T47D (cell line): ENCODE results near the gene RDH5.
A peak's percentile ranks its signal among the peaks of the same experiment; 100 is the strongest.

Source experiments
- DNase-seq, 2 experiments: peaks; one replicate each; pipeline versions ENCODE4 v3.0.0 to v3.0.0-alpha.2; 2011 to 2012; ENCODE audit warnings: low read depth in 1 of 2, low spot score in 1 of 2
- JUND ChIP-seq: IDR thresholded peaks from 2 replicates; pipeline ENCODE4 v1.6.1; 2012; ENCODE audit warnings: low read depth
- in situ Hi-C: cut with HindIII; loops from 2 replicates; pipeline ENCODE4 v1.10.0; 2016; ENCODE audit warnings: low sequenced_read_pairs, low pct_unique_long_range_greater_than_20kb

Gene RDH5

DNA sequence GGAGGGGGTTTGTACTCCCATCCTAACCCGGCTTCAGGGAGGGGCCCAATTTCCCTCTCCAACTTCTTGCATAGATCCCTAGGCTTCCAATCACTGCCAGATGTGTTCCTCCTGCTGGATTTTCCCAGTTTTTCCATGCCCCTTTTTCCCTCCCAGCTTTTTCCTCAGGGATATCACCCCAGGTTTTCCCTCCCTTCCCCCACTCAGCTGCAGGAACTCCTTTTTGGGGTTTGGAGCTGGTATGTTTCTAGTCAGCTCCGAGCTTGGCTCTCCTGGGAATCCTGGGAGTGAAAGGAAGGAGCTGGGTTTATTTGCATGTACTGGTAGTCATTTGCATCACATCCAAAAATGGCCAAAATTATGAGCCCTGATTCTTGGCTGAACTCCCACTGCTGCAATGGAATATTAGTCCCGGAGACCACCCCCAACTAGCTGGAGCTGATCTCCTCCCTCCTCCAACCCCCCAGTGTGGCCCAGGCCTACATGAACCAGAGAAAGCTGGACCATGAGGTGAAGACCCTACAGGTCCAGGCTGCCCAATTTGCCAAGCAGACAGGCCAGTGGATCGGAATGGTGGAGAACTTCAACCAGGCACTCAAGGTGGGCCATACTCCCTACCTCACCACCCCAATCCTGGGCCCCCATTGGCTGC is 1.4 kb upstream of the RDH5 start:
- in situ Hi-C loops = no loop called here
- TF ChIP-seq JUND = no peak
- DNase-seq = no peak

DNA sequence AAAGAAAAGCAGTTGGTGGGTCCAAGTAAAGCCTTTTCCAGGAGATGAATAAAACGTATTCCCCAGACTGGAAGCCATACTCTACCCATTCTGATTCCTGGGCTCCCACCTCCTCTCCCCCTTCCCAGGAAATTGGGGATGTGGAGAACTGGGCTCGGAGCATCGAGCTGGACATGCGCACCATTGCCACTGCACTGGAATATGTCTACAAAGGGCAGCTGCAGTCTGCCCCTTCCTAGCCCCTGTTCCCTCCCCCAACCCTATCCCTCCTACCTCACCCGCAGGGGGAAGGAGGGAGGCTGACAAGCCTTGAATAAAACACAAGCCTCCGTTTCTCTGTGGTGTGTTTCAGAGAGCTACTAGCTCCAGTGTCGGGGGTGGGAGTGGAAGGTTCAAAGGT is 822 bp upstream of the RDH5 start:
- in situ Hi-C loops = no loop called here
- no peak for DNase-seq
- no peak for TF ChIP-seq JUND

DNA sequence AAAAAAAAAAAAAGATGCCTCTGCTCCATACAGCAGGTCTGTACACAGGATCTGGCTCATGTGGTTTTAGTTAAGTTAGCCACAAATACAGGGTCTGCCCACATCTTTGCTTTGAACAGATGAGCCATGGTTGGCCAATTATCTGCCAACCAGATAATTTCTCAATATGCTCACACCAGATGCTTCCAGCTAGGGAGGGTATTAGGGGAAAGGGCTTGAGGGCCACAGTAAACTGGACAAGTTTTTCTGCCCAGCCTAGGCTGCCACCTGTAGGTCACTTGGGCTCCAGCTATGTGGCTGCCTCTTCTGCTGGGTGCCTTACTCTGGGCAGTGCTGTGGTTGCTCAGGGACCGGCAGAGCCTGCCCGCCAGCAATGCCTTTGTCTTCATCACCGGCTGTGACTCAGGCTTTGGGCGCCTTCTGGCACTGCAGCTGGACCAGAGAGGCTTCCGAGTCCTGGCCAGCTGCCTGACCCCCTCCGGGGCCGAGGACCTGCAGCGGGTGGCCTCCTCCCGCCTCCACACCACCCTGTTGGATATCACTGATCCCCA is 776 bp downstream of the RDH5 start:
- TF ChIP-seq JUND = no peak
- peak; percentile 85 to 91 for DNase-seq
- in situ Hi-C loops = no loop called here

DNA sequence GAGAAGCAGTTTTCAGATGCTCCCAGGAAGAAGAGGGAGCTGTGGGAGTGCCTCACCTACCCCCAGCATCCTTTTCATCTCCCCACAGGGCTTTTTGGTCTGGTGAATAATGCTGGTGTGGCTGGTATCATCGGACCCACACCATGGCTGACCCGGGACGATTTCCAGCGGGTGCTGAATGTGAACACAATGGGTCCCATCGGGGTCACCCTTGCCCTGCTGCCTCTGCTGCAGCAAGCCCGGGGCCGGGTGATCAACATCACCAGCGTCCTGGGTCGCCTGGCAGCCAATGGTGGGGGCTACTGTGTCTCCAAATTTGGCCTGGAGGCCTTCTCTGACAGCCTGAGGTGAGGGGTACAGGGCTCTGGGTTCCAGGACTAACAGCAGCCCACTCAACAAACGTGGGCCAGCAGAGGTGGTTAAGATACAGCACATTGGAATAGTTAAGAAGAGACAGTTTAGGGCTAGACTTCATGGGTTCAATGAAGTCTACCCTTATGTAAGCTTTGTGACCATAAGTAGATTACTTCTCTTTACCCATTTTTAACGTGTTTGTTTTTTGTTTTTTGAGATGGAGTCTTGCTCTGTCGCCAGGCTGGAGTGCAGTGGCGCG is 1.5 kb downstream of the RDH5 start:
- in situ Hi-C loops = no loop called here
- no peak for DNase-seq
- no peak for TF ChIP-seq JUND

DNA sequence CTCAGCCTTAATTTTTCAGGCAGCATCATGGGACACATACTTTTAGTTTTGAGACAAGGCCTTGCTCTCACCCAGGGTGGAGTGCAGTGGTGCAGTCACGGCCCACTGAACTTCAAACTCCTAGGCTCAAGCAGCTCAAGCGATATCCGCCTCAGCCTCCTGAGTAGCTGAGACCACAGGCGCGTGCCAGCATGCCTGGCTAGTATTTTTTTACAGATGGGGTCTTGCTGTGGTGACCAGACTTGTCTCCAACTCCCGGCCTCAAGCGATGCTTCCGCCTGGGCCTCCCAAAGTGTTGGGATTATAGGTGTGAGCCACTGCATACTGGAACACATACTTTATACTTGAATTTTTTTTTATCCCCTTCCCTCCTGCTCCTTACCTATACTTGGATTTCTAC is 2.8 kb downstream of the RDH5 start:
- TF ChIP-seq JUND = no peak
- in situ Hi-C loops = no loop called here
- no peak for DNase-seq

DNA sequence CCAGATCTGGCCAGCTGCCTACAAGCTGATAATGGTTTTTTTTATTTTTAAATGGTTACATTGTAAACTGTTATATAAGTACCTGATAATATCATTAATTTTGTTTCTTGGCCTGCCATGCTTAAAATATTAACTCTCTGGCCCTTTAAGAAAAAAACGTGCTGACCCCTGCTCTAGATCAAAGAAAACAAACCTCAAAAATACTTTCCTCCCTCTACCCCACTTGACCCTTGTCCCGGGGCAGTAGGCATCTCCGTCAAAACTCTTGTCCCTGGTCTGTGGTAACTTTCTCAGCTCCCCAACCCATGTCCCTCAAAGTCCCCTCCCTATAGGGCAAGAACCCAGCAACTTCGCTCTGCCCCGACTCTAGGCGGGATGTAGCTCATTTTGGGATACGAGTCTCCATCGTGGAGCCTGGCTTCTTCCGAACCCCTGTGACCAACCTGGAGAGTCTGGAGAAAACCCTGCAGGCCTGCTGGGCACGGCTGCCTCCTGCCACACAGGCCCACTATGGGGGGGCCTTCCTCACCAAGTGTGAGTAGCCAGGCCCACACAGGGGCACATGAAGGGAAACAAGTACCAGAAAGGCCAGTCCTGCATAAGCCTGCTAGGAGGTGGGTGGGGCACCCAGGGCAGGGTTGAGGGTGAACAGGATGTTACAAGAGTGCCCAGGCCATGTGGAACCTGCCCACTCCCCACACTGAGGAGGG is 3.5 kb downstream of the RDH5 start:
- in situ Hi-C loops = no loop called here
- DNase-seq = no peak

DNA sequence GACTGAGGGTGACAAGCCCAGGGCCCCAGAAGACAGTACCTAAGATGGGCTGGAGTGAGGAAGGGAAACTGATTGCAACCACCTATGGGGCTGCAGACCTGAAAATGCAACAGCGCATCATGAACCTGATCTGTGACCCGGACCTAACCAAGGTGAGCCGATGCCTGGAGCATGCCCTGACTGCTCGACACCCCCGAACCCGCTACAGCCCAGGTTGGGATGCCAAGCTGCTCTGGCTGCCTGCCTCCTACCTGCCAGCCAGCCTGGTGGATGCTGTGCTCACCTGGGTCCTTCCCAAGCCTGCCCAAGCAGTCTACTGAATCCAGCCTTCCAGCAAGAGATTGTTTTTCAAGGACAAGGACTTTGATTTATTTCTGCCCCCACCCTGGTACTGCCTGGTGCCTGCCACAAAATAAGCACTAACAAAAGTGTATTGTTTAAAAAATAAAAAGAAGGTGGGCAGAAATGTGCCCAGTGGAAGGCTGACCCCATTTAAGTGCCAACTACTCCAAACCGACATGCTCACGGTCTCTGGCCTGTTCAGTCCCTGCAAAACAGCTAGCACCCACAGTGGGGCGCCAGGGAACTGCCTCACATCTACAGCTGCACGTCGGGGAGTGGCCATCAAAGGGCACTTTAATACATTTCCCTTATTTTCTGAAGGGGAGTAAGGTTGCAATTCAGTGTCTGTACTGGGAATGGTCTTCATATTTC is 4.2 kb downstream of the RDH5 start:
- in situ Hi-C loops = no loop called here
- TF ChIP-seq JUND = no peak
- DNase-seq = peak in 1 of 2 experiments; percentile 82

More for the DNA sequence above, 3.5 kb downstream of the RDH5 start:
- no peak for TF ChIP-seq JUND

DNA sequence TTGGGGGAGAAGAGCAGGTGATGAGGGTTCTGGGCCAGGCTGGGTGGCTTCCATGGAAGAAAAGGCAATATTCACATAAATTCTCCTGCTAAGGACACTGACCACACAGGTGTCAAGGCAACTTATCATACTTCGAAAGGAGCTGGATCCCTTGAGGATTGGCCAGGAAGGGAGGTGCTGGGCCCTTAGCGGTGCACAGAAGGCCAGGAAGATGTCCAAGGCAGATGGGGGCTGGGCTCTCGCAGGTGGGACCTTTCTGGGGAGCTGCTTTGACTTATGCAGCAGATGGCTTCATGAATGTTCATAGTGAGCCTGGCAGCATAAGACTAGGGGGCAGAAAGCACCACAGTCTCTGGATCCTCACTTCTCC is 4.7 kb downstream of the RDH5 start:
- in situ Hi-C loops = no loop called here
- no peak for TF ChIP-seq JUND
- no peak for DNase-seq

DNA sequence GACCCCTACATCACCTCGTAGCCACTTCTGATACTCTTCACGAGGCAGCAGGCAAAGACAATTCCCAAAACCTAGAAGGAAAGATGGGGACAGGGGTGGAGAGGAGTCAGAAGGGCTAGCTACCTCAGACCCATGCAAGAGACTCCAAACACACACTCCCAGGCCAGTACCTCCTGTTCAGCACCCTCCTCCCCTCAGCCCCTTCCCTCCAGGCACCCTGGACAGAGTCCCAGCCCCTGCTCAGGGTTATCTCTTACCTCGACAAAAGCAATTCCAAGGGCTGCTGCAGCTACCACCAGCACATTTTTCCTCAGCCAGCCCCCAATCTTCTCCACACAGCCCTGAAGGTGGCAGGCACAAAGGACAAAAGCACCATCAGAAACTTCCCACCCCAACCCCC is 5.4 kb downstream of the RDH5 start:
- in situ Hi-C loops = no loop called here
- no peak for DNase-seq
- no peak for TF ChIP-seq JUND

DNA sequence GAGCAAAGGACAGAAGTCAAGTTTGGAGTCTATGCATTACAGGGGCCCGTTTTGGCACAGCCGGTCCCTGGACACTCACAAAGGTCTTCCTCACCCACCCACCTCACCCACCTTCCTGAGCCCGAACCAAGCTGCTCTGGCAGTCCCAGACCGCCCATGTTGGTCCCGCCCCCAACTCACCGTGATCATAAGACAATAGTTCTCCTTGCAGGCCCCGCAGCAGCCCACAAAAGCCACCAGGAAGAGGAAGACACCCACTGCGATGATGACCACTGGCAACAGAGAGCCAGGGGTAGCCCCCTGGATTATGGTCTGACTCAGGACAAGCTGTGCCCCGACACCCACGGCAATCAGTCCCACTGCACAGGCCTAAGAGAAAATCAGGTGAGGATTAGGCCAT is 6.8 kb downstream of the RDH5 start:
- in situ Hi-C loops = no loop called here
- TF ChIP-seq JUND = no peak
- no peak for DNase-seq

DNA sequence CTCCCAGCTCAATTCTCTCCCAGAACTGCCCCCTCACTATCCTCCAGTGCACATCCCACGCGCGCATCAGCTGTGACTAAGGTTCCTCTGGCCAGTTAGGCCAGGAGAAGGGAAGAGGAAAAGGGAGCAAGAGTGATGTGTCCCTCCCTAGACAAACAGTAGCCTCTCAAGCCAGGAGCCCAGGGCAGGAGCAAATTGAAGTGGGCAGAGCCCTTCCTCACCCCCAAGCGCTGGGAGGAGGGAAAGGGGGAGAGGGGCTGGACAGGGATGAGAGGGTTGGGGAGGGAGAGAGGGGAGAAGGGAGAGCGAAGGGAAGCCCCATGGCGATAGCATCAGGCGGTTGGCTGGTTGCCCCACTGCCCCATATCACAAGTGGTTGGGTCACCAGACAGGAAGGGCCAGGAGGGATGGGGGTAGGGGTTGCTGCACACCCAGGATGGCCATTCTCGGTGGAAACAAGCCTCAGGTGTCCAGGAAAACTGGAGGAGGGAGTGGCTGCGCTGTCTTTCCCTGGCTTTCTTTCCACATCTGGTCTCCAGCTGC is 7.5 kb downstream of the RDH5 start:
- in situ Hi-C loops = no loop called here
- peak in 1 of 2 experiments; percentile 55 for DNase-seq
- no peak for TF ChIP-seq JUND

DNA sequence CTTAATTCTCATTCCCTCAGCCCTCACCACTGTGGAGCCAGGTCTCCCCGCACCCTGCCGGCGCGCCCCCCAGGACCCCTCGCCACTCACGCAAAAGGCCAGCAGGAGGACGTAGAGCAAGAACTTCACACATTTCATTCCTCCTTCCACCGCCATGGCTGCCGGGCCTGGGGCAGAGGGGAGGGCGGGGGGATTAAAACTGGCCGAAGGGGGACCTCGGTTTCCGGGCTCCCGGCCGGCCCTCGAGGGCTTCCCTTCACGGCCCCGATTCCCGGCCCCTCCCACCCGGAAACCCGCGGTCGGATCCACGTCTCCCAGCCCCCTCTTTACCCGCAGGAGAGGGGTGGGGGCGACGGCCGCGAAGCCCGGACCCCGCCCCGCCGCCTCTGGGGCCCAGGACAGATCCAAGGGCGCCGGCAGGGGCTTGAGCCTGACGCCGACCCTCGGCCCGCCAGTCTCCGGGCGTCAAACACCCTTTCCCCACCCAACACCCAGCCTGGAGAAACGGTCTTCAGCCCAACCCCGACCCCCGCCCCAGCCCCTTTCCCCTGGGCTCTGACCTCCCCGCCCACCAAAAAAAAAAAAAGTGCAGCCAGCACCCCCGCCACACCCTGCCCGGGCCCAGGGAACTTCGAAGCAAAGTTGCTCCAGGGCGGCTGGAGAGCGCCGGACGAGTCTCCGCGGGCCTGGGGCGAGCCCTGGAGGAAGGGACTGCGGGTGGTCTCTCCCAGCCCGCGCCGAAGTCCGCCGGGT is 8.2 kb downstream of the RDH5 start:
- DNase-seq = peak in 1 of 2 experiments; percentile 73
- TF ChIP-seq JUND = no peak
- in situ Hi-C loops = no loop called here
